Panc1 (cell line): Measurements from ENCODE around the gene CCDC6.

Experiments
- POLR2AphosphoS5 ChIP-seq: IDR thresholded peaks from 2 replicates; pipeline ENCODE4 v1.6.1; 2012; ENCODE audit warnings: mild to moderate bottlenecking, low read depth, low read length, moderate library complexity
- TF ChIP-seq, protein P1 (sequence below): fragments of 450-650 bp; IDR thresholded peaks from 2 replicates; pipeline ENCODE4 v1.5.1; 2017; ENCODE audit warnings: mild to moderate bottlenecking
- TF ChIP-seq, protein P2 (sequence below), 2 experiments: IDR thresholded peaks; 2 replicates each; pipeline ENCODE4 v1.6.1; 2011 to 2012; ENCODE audit warnings: low read depth in 2 of 2, control low read depth in 1 of 2, low read length in 1 of 2, mild to moderate bottlenecking in 1 of 2, moderate library complexity in 1 of 2; ENCODE audit not compliant: insufficient read depth in 1 of 2

DNA sequence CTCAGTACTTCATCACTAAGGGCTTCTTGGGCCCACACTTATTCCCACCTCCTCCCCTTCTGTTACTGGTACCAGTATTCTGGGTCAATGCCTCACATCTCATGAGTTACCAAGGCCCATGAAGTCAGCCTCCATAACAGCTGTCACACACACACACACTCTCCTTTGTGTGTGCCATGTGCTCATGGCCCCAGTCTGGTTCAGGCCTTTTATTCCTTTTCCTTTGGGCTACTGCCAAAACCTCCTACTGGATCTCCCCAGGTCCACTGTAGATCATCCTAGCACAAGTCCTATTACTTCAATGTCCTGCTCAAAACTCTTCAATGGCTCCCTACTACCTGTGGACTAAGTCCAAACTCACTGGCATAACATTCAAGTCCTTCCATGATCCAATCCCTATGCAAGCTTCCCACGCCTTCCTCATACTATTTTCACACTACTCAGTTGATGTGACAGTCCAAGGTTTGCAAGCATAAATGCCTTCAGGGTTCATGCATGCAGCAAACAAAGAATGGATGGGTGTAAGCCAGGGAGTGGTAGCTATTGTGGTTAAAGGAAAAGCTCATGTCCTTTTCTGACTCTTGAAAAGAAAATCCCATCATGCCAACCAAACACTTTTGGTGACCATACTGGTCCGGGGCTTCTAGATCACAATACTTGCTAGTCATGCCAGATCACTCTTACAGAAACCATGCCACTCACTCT, 68.1 kb downstream of the CCDC6 start:
- TF ChIP-seq, protein P1, sequence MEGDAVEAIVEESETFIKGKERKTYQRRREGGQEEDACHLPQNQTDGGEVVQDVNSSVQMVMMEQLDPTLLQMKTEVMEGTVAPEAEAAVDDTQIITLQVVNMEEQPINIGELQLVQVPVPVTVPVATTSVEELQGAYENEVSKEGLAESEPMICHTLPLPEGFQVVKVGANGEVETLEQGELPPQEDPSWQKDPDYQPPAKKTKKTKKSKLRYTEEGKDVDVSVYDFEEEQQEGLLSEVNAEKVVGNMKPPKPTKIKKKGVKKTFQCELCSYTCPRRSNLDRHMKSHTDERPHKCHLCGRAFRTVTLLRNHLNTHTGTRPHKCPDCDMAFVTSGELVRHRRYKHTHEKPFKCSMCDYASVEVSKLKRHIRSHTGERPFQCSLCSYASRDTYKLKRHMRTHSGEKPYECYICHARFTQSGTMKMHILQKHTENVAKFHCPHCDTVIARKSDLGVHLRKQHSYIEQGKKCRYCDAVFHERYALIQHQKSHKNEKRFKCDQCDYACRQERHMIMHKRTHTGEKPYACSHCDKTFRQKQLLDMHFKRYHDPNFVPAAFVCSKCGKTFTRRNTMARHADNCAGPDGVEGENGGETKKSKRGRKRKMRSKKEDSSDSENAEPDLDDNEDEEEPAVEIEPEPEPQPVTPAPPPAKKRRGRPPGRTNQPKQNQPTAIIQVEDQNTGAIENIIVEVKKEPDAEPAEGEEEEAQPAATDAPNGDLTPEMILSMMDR, result no peak
- TF ChIP-seq, protein P2, sequence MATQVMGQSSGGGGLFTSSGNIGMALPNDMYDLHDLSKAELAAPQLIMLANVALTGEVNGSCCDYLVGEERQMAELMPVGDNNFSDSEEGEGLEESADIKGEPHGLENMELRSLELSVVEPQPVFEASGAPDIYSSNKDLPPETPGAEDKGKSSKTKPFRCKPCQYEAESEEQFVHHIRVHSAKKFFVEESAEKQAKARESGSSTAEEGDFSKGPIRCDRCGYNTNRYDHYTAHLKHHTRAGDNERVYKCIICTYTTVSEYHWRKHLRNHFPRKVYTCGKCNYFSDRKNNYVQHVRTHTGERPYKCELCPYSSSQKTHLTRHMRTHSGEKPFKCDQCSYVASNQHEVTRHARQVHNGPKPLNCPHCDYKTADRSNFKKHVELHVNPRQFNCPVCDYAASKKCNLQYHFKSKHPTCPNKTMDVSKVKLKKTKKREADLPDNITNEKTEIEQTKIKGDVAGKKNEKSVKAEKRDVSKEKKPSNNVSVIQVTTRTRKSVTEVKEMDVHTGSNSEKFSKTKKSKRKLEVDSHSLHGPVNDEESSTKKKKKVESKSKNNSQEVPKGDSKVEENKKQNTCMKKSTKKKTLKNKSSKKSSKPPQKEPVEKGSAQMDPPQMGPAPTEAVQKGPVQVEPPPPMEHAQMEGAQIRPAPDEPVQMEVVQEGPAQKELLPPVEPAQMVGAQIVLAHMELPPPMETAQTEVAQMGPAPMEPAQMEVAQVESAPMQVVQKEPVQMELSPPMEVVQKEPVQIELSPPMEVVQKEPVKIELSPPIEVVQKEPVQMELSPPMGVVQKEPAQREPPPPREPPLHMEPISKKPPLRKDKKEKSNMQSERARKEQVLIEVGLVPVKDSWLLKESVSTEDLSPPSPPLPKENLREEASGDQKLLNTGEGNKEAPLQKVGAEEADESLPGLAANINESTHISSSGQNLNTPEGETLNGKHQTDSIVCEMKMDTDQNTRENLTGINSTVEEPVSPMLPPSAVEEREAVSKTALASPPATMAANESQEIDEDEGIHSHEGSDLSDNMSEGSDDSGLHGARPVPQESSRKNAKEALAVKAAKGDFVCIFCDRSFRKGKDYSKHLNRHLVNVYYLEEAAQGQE (IDR thresholded peaks at IDR 0.05; ENCODE audit: insufficient read depth in 1 of 2, low read depth in 2 of 2, low read length in 1 of 2), result no peak
- TF ChIP-seq POLR2AphosphoS5, result no peak
